ENCODE results near the gene NUP42. TPM values are rescaled to one million over a fixed set of nuclear protein-coding genes. Genes with fewer than 3 reads are reported as not detected.
"Not testable (repeated sequence)": the region's sequence is repeated elsewhere in the genome, so short reads cannot be mapped to it uniquely, and the experiment has no call there.

Gene NUP42
- total RNA-seq, 1 donor, result 34.5 TPM

- no peak for TF ChIP-seq CTCF (IDR thresholded peaks at IDR 0.05; ENCODE audit: insufficient read depth, low read depth, low read length)
- H3K4me3 ChIP-seq (ENCODE audit: low read depth, low read length), result no peak overlapping the region
- no peak for DNase-seq (ENCODE audit: low read depth)
Measured at GRCh38 chr7:23216021-23216420, 34.2 kb downstream of the NUP42 start.

GRCh38 chr7:23218196-23218595 is 36.3 kb downstream of the NUP42 start:
- no peak for TF ChIP-seq CTCF (IDR thresholded peaks at IDR 0.05; ENCODE audit: insufficient read depth, low read depth, low read length)
- DNase-seq (ENCODE audit: low read depth), result no peak
- no peak overlapping the region for H3K4me3 ChIP-seq (ENCODE audit: low read depth, low read length)

- DNase-seq (ENCODE audit: low read depth), result no peak
Measured at GRCh38 chr7:23220690-23221305, 39.0 kb downstream of the NUP42 start.

GRCh38 chr7:23222439-23223030 is 40.7 kb downstream of the NUP42 start:
- no peak overlapping the region for H3K4me3 ChIP-seq (ENCODE audit: low read depth, low read length)
- no peak for DNase-seq (ENCODE audit: low read depth)
- no peak for TF ChIP-seq CTCF (IDR thresholded peaks at IDR 0.05; ENCODE audit: insufficient read depth, low read depth, low read length)

More at GRCh38 chr7:23220690-23221305, 39.0 kb downstream of the NUP42 start:
- no peak overlapping the region for H3K4me3 ChIP-seq (ENCODE audit: low read depth, low read length)
- TF ChIP-seq CTCF (IDR thresholded peaks at IDR 0.05; ENCODE audit: insufficient read depth, low read depth, low read length), result no peak

GRCh38 chr7:23224364-23224763 is 42.5 kb downstream of the NUP42 start:
- not testable (repeated sequence) for H3K4me3 ChIP-seq (ENCODE audit: low read depth, low read length); DNase-seq (ENCODE audit: low read depth)

GRCh38 chr7:23226844-23227450 is 45.1 kb downstream of the NUP42 start:
- no peak overlapping the region for H3K4me3 ChIP-seq (ENCODE audit: low read depth, low read length)
- DNase-seq (ENCODE audit: low read depth), result no peak
- no peak for TF ChIP-seq CTCF (IDR thresholded peaks at IDR 0.05; ENCODE audit: insufficient read depth, low read depth, low read length)

- no peak overlapping the region for H3K4me3 ChIP-seq (ENCODE audit: low read depth, low read length)
- no peak for TF ChIP-seq CTCF (IDR thresholded peaks at IDR 0.05; ENCODE audit: insufficient read depth, low read depth, low read length)
- DNase-seq (ENCODE audit: low read depth), result no peak
Measured at GRCh38 chr7:23228412-23228811, 46.6 kb downstream of the NUP42 start.
